Stimulated activated CD8-positive, alpha-beta memory T cell treated with anti-CD3 and anti-CD28 coated beads, Interleukin-2, amount 100 ng/mL, for 48 hours (primary cell): Measurements from ENCODE around the gene TMEM72.
A peak's percentile ranks its signal among the peaks of the same experiment; 100 is the strongest.

ENCODE experiments used
- DNase-seq, 2 donors: peaks; one replicate each; pipeline ENCODE4 v3.0.0-alpha.2; 2020; ENCODE audit warnings: low read depth in 2 of 2

The TMEM72 gene

GRCh38 chr10:44954042-44954441, 42.9 kb downstream of the TMEM72 start:
- no peak for DNase-seq

- DNase-seq: no peak
Measured at GRCh38 chr10:44954962-44955361, 43.8 kb downstream of the TMEM72 start.

GRCh38 chr10:44955413-44956070, 44.4 kb downstream of the TMEM72 start:
- no peak for DNase-seq

- DNase-seq: no peak
Measured at GRCh38 chr10:44956226-44956625, 45.1 kb downstream of the TMEM72 start.

- DNase-seq: no peak
Measured at GRCh38 chr10:44956717-44957706, 45.9 kb downstream of the TMEM72 start.

GRCh38 chr10:44958196-44958897, 47.2 kb downstream of the TMEM72 start:
- DNase-seq: no peak

GRCh38 chr10:44958898-44959246, 47.7 kb downstream of the TMEM72 start:
- DNase-seq: no peak

GRCh38 chr10:44959247-44960087, 48.3 kb downstream of the TMEM72 start, which contains the start of gene RASSF4:
Gene RASSF4 (plus strand): TSS chr10:44959802. CDS start chr10:44970203, 10,401 bp downstream.
- peak; percentile 88 to 89 for DNase-seq

GRCh38 chr10:44960088-44960460, 48.9 kb downstream of the TMEM72 start:
- DNase-seq: no peak

GRCh38 chr10:44960482-44961229, 49.5 kb downstream of the TMEM72 start:
- DNase-seq: no peak

- DNase-seq: no peak
Measured at GRCh38 chr10:44961230-44961571, 50.1 kb downstream of the TMEM72 start.

GRCh38 chr10:44961931-44962750, 51.0 kb downstream of the TMEM72 start:
- DNase-seq: no peak

- DNase-seq: no peak
Measured at GRCh38 chr10:44962870-44963738, 52.0 kb downstream of the TMEM72 start.

- no peak for DNase-seq
Measured at GRCh38 chr10:44963772-44964633, 52.9 kb downstream of the TMEM72 start.

GRCh38 chr10:44965104-44965503, 54.0 kb downstream of the TMEM72 start:
- DNase-seq: no peak

GRCh38 chr10:44965651-44966097, 54.5 kb downstream of the TMEM72 start:
- no peak for DNase-seq

- DNase-seq: no peak
Measured at GRCh38 chr10:44966129-44966815, 55.1 kb downstream of the TMEM72 start.
